NOMO-1 (cell line): Measurements from ENCODE around the gene MMP20.

ENCODE experiments used
- DNase-seq, 2 experiments: peaks; one replicate each; lab custom pipeline; 2025; ENCODE audit not compliant: unreplicated experiment in 2 of 2; lab: John Stamatoyannopoulos, UW

Gene MMP20

DNA sequence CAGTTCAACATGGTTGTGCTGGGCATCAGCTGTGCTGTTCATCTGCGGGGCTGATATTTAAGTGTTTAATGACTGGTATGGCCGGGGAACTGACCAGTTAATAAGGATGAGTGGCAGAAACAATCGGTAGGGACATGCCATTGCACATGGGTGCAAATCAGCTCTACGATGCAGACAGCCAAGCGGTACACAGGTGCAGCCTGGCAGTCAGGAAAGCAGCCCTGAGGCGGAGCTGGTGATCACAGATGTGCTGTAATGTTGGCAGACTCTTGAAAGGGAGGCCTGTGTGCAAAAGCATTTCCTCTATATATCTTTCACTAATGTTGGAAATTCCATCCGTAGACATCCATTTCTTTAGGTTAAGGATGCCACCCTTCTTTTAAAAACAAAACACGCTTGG is 1.1 kb downstream of the MMP20 start:
- no peak for DNase-seq

DNA sequence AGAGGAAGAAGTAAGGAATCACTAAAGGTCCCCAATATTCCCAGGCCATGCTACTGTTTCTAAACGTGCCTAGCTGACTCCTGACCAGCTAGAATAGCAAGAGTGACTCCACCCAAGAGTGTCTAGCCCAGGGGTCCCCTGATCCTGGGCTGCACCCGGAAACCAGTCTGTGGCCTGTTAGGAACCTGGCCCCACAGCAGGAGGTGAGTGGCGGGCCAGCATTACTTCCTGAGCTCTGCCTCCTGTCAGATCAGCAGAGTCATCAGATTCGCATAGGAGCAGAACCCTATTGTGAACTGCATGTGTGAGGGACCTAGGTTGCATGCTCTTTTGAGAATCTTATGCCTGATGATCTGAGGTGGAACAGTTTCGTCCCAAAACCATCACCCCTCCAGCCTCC is 2.0 kb downstream of the MMP20 start:
- no peak for DNase-seq

DNA sequence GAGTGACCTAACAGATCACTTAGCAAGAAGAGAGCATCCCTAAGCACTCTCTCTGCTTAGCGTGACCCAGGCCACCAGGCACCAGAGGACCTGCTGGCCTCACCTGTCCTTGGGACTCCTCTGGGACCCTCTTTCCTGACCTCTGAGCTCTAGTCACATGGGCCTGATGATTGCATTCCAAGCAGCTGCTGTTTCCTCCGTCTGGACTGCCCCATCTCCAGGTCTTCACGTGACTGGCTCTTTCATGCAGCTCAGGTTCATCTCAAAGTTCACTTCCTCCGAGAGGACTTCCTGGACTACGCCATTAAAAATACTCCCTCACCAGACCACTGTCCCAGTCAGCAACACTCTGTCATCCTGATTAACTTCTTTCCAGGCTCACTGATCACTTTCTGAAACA is 2.9 kb downstream of the MMP20 start:
- no peak for DNase-seq

DNA sequence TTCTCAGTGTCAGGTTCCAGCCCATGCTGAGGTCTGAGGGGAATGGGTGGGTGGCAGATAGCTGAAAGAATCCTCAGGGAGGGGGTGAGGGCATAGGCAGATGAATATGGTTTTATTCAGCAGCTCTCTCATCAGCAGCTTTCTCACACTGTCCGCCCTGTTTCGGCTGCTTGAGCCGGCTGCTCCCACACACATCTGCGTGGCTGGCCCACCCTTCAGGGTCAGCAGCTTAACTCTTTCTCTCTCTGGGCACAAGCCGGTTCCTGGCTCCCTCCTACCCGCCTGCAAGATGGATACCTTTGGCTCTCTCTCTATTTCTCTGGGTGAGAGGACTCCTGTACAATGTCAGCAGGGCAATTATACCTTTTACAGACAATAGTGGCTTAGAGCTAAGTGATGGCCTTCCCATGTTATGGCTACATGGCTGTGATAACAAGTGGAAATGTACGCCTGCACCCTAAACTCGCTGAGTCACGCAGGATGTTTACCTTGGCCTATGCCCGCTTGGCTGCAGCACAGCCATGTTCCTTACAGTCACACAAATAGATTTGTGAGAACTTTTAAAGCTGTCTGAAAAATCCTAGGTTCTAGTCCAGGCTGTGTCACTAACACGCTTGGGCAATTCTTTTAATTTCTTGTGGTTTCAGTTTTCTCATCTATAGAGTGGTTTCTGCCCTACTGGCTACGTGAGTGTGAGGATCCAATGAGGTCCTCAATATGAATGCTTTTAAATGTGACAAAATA is 4.1 kb downstream of the MMP20 start:
- DNase-seq = no peak

DNA sequence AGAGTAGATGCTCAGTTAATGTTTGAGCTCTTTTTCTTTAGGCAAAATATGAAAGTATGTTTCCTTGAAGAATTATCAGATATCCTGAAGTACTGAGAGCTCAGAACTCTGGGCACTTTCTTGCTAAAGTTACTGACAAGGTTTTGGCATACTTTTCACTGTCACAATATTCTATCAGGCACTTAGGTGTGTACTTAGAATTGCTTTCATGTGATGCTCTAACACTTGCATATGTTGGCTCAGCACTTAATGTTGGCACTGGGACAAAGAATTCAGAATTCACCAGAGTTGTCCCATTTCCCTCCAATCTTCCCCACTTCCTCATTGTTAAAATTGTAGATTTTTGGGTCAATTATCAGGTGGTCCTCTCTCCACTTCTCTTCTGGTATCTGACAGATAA is 5.0 kb downstream of the MMP20 start:
- DNase-seq = no peak

DNA sequence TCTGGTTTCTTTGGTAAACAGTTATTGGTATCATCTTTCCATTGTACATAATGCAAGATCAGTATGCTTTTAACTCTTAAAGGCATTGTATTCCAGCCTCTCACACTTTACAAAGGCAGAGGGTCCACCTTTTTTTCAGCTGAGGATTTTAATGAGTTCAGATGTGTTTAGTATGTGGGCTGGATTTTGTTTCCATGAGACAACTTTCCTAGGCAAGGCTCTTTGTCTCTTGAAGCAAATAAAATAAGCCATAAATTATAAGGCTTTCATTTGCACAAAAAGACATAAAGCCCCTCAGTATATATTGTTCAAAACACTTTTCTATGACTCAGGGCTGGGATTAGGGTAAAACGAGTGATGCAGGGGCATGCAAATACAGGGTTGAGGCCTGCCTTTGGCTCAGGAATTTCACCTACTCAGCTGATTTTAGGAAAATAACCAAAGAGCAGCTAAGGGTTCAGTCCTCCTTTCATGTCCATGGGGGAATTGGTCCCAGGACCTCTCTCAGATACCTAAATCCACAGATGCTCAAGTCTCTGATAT is 7.6 kb downstream of the MMP20 start:
- DNase-seq = no peak

DNA sequence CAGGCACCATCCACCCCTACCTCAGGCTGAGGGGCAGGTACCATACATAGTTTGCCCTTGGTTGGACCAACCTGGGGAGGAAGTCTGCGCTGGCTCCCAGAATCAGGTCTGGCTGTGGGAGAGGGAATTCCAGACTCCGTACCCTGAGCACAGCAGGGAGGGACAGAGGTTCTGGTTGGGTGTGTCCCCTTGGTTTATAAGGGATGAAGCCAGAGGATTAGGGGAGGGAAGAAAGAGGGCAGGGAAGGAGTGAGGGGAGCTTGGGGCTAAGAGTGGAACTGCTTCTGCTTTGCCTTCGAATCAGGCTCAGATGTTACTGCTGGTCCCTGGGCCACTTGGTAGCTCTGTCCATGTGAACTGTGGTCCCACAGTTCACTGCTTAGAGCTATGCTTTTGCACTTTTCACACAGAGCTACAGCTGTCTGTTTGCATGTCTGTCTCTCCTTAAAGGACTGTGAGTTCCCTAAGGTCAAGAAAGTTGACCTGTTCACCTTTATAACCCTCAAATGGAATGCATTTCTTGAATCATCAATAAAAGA is 9.2 kb downstream of the MMP20 start:
- DNase-seq = no peak

DNA sequence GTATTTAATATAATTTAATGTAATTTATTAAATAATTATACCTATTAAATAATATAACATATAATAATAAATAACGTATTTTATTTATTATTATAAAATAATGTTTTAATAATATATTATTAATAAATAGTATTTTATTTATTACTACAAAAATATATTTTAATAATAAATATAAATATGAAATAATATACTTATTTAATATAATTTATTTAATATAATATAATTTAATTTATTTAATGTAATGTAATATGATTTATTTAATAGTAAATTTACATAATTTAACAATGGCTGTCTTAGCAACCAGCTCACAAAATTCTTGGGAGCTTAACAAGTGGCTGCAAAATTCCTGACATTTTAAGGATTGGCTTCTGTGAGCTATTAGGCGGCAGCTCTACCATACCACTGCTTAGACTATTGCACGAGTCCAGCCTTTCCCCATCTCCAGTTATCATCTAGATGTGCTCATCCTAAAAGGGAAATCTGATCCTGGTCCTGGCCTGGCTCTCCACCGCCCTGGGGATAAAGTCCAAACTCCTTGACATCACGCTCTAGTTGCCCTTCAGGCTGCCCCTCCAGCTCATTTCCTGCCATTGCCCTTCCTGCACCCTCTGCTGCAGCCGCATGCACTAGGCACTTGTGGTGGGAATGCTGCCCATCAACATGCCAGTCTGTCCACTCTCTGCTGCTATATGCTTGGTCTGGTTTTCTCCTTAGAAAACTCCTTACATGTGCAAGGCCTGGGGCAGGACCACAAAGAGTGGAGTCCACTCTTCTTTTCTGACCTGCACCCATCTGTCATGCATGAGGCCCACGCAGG is 9.8 kb downstream of the MMP20 start:
- DNase-seq = no peak

DNA sequence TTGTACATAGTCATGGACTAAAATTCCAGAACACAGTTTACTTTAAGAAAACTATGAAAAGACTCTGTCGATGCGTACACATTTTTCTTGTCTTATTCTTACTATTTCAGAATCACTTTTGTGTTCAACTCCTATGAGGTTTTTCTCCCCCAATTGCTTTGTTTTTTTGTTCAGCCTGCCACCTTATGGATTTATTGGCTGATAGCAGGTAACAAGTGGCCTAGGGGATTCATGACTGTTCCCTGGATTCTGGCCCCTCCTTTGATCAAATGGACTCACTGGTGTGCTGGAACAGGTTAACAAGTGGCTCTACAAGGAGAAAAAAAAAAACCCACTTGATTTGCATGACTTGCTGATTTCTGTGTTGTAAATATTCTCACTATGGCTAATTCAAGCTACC is 10.6 kb downstream of the MMP20 start:
- DNase-seq = no peak

DNA sequence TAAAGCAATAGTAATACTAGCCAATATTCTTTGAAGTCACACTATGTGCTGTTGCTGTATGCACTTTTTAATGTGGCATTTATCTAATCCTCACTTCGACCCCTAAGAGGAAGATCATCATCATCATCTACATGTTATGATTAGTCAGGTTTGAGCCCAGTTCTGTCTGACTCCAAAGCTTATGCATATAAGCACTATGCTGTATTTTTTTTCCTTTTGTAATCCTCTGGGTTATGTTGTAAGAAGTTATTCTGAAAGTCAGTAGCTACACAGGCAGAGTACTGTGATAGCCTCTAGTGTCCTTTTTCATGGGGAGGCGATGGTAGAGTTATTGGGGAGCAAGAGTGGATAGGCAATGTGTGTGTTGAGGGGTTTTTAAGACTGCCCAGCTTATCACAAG is 11.1 kb downstream of the MMP20 start:
- no peak for DNase-seq

DNA sequence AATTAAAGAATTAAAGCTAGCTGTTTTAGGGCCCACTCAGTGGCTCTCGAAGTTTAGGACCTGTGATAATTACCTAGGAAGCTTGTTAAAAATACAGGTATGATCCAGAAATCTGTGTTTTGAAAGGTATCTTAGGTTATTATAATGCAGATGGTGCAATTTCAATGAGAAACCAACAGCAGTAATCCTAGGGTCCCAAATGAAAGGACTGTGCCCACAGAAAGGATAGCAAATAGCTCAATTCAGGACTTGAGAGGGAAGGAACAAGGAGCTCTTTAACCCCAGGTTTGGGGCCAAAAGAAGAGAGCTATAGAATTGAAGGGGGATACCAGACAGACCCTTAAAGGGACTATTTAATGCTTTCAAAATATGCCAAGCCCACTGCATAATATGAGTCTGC is 11.7 kb downstream of the MMP20 start:
- DNase-seq = no peak

DNA sequence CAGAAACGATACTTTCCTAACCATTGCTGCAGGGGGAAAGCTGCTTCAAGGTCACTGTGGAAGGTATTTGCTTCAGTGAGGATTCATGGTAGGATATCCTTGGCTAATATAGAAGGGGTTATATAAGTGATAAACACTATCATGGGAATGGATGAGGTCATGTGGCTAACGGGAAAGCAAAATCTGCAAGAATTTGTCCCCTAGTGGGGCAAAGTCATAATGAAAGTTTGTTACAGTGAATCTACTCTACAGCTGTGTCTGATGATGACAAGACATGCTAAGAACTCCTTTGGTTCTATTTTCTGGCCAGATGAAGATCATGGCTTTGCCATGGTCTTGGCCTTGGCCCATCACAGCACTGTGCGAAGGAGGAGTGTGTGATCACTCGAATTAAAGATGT is 13.8 kb downstream of the MMP20 start:
- DNase-seq = no peak

DNA sequence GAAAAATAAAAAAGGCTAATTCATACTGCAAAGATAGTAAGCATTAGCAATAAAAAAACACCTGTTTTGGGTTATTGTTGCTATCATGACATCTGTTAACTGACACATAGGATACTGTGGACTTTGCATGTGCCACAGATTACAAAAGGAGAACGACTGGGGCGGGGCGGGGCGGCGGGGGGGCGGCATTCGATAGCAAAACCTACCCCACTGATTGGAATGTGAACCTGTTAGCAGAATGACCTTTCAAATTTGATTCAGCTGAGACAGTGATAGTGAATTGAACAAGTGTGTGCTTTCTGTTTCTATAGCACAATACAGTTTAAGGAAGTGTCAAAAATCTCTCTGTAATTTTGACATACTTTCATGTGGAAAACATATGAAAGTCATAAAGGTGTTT is 14.9 kb downstream of the MMP20 start:
- DNase-seq = peak in 1 of 2 experiments; percentile 39

DNA sequence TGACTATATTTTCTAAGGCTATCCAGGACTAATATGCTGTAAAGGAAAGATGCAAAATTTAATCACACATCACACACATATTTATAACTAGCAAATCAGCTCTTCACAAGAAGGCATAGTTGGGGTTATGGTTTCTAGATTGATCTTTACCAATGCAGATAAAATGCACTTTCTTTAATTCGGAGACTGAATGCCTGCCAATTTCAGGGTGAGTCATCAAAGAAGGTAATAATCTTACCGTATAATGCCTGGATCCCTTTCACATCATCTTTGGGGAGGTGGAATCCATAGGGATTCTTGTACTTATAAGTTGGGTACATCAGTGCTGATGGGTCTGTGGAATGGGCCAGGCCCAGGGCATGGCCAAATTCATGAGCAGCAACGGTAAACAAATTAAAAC is 16.4 kb downstream of the MMP20 start:
- no peak for DNase-seq

DNA sequence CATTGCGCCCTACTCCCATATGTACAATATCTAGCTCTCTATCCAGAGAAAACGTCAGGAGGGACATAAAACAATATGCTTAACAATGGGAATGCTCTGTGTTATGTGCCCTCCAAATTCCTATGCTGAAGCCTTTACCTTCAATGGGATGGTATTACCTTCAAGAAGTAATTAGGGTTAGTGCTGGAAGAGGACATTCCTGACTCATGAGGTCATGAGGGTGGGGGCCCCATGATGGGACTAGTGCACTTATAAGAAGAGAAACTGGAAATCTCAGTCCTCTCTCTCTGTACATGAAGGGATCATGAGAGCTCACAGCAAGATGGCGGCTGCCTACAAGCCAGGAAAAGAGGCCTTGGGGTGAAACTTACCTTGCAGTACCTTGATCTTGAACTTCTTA is 20.3 kb downstream of the MMP20 start:
- no peak for DNase-seq

DNA sequence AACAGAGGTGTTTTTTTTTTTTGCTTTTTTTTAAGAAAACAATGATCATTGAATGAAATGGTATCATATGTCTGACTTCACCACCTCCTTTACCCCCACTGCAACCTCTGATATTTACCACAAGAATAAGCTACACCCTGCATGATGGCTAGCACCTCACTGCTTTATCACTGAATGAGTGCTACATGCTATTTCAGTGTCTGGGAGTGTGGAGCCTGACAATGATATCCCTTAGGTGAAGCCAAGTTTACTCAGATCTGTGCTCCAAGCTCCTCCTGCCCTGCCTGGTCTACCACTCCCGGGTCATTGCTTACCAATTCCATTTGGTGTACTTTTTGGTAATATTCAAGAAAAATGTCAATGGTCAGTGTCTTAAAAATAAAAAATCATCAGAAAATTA is 21.1 kb downstream of the MMP20 start:
- no peak for DNase-seq

DNA sequence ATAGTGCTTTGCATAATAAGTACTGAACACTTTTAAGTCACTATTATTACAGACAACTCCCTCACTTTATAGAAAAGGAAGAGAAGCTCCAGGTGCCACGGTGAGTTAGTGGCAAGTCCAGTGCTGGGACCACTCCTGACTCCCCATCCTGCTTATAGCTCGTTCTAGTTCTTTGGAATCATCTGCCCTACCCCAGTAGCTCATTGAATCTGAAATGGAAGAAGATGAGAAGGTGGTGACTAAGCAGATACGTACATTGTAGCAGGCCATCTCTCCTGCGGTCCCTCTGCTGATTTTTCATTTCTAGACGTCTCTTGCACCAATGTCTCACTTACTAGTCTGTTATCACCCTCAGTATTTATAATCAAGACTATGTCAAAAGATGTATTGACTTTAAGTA is 21.6 kb downstream of the MMP20 start:
- DNase-seq = no peak

DNA sequence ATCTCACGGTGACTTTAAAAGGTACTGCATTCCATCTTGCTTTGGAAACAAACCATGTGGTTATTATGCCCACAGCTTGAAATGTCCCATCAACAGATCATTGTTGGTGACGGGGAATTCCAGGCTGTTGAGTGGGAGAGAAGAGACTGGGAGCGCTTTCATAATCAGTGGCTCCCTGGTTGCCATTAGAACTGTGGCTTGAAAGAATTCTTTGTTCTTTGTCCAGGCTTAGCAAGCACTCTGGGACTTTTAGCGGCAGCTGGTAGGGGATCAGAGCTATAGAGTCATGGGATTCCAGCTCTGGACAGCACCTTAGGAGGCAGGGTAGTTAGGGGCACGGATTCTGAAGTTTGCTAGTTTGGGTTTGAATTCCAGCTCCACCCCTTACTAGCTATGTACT is 22.0 kb downstream of the MMP20 start:
- DNase-seq = no peak

DNA sequence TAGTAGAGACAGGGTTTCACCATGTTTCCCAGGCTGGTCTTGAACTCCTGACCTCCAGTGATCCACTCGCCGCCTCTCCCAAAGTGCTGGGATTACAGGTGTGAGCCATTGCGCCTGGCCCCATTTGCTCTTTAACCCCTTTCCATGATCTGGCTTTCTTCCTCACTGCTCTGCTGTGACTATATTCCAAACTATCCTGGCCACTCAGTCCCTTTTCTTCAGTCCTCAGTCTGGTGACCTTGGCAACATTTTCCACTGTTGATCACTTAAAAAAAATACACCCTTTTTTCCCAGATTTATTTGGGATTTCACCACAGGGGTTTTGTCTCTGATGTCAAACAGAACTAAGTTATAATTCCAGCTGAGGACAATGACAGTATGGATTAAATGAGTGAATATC is 24.5 kb downstream of the MMP20 start:
- no peak for DNase-seq

DNA sequence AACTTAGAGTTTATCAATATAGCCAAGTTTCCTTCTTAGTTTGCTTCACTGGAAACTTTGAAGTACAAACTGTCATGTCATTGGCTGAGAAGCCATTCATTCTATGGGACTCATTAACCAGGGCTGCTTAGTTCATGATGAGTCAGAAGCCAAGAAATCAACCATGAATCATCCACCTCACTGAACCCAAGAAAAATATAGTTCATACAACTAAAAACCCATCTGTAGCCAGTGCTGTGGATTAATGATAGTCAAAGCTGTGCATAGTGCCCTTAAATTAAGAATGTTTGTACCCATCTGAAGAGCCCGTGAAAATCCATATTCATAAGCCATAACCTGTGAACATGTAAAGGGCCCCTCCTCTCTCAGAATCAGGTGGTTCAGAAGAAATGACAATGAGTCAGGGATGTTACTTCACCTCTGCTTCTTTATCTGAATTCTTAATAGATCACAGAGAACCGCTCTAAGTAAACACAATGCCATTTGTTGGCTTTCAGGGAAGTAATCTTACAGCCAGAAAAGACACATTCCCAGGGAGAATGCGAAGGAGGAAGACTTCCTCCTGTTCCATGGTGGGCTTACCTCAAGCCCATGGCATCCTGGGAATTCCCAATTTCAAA is 25.4 kb downstream of the MMP20 start:
- DNase-seq = peak; percentile 45 to 85

DNA sequence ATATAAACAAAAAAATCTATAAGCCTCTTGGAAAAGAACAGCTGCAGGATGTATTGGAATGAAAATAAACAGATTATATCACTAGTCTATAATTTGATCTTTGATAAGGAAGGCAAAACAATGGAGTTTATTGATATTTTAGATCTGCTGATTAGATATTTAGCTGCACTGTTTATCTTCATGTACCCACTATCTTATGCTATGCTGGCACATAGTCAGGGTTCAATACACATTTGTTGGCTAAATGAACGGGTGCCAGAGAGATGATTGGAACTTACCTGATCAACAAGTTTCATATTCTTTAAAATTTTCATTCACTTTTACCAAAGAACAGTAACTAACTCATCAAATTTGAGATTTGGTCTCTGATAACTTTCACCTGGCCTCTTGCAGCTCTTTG is 26.9 kb downstream of the MMP20 start:
- DNase-seq = no peak
